HG03045 (cell line): ENCODE measurements around the gene DHRS4L2.
A peak's percentile ranks its signal among the peaks of the same experiment; 100 is the strongest.
"Not testable (repeated sequence)": the region's sequence is repeated elsewhere in the genome, so short reads cannot be mapped to it uniquely, and the experiment has no call there.

Source experiments
- ATAC-seq: cut with Tn5 transposase; IDR thresholded peaks from one replicate; pipeline ENCODE4 v1.9.1; 2021; ENCODE audit warnings: mild to moderate bottlenecking, moderate library complexity; ENCODE audit not compliant: unreplicated experiment

Gene DHRS4L2

DNA sequence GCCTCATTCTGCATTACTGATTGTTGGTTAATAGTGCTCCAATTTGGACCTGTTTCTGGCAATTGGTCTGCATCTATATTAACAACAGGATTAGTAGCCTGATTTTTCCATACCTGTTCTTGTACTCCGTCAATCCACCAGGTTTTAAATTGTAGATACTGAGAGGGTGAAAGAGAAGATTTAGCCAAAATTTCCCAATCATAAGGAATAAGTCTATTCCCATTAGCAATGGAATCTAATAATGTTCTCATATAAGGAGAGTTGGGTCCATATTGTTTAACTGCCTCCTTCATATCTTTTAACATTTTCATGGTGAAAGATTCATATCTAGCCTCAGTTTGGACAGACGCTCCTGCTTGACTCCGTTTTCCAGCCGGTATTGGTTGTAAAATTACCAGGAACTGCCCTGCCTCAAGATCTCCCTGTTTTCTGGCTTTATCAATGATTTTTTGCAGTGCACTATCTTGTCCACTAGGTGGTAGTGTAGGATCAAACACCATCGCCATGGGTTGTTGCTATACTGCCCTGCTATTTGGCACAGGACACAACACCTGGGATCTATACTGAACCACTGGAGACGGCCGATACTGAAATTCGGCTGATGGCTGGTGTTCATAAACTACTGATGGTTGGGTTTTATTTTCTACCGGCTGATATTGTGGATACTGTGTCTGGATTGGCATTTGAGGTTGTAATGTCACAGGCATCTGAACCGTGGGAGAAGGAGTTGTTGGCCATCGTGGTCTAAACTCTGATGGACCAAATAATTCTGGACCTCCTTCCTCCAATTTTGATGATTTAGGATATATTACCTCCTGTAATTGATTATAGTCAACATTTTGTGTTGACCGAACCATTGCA is 25.2 kb downstream of the DHRS4L2 start:
- ATAC-seq = no peak

DNA sequence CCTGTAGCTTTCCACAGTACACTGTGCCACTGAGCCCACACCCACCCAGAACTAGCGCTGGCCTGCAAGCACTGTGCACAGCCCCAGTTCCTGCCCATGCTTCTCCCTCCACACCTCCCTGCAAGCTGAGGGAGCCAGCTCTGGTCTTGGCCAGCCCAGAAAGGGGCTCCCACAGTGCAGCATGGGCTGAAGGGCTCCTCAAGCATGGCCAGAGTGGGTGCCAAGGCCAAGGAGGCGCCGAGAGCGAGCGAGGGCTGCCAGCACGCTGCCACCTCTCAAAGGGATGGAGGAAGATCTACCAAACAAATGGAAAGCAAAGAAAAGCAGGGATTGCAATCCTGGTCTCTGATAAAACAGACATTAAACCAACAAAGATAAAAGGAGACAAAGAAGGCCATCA is 27.0 kb downstream of the DHRS4L2 start:
- not testable (repeated sequence) for ATAC-seq

GRCh38 chr14:24018978-24019377 is 30.2 kb downstream of the DHRS4L2 start:
- not testable (repeated sequence) for ATAC-seq

DNA sequence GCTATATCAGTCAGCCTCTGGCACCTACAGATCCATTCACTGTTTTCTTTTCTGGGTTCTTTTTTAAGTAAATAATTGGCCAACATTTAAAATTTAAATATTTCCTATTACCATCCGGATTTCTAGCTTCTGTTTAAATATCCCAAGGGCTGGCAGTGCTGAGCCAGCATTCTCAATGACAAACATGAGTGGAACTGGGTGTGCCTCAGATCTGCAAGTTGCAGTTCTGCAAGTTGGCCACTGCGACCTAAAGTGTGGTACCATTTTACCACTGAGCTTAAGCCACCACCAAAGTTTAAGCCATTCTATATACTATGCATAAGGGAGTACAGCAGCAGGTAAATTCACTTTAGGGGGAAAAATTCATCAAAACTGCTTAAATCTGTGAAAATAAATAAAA is 31.2 kb downstream of the DHRS4L2 start:
- ATAC-seq = not testable (repeated sequence)

DNA sequence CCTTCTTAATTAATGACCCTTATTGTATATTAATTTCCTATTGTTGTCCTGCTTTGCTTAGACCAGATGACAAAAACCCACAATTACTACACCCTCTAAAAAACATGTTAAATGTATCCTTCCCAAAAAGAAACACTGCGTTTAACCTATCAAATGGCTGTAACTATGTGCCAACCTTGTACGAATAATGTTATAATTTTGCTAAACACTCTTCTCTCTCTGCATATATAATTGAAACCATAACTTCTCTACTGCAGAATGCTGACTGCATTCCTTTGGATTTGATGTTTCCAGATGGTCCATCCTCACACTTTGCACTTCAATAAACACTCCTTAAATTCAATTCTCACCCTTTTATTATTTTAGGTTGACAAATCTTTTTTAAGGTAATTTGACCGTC is 31.8 kb downstream of the DHRS4L2 start:
- not testable (repeated sequence) for ATAC-seq

GRCh38 chr14:24024939-24025418 is 36.2 kb downstream of the DHRS4L2 start:
- not testable (repeated sequence) for ATAC-seq

DNA sequence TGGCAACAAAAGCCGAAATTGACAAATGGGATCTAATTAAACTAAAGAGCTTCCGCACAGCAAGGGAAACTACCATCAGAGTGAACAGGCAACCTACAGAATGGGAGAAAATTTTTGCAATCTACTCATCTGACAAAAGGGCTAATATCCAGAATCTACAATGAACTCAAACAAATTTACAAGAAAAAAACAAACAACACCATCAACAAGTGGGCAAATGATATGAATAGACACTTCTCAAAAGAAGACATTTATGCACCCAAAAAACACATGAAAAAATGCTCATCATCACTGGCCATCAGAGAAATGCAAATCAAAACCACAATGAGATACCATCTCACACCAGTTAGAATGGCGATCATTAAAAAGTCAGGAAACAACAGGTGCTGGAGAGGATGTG is 41.0 kb downstream of the DHRS4L2 start:
- not testable (repeated sequence) for ATAC-seq

DNA sequence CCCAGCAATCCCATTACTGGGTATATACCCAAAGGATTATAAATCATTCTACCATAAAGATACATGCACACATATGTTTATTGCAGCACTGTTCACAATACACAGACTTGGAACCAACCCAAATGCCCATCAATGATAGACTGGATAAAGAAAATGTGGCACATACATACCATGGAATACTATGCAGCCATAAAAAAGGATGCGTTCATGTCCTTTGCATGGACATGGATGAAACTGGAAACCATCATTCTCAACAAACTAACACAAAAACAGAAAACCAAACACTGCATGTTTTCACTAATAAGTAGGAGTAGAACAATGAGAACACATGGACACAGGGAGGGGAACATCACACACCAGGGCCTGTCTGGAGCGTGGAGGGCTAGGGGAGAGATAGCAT is 42.6 kb downstream of the DHRS4L2 start:
- ATAC-seq = not testable (repeated sequence)

- ATAC-seq = no peak
Observed at GRCh38 chr14:24032727-24033418, 44.1 kb downstream of the DHRS4L2 start.

DNA sequence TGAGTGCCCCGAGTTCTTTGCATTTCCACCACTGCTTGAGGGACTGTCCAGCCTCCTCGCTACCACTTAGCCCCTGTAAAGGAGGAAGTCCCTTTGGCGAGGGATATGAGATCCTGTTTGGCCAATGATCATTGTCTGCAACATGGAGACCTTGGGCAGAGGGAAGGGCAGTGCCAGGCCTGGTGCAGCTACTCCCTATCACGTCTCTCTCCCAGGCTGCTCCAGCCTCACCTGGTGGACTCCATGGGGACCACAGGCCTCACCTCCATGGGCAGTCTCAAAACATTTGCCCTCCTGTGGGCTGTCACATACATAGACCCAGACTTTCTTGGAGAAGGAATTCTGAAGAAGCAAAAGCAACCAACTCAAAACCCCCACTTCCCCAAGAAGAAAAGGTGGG is 47.0 kb downstream of the DHRS4L2 start:
- not testable (repeated sequence) for ATAC-seq

DNA sequence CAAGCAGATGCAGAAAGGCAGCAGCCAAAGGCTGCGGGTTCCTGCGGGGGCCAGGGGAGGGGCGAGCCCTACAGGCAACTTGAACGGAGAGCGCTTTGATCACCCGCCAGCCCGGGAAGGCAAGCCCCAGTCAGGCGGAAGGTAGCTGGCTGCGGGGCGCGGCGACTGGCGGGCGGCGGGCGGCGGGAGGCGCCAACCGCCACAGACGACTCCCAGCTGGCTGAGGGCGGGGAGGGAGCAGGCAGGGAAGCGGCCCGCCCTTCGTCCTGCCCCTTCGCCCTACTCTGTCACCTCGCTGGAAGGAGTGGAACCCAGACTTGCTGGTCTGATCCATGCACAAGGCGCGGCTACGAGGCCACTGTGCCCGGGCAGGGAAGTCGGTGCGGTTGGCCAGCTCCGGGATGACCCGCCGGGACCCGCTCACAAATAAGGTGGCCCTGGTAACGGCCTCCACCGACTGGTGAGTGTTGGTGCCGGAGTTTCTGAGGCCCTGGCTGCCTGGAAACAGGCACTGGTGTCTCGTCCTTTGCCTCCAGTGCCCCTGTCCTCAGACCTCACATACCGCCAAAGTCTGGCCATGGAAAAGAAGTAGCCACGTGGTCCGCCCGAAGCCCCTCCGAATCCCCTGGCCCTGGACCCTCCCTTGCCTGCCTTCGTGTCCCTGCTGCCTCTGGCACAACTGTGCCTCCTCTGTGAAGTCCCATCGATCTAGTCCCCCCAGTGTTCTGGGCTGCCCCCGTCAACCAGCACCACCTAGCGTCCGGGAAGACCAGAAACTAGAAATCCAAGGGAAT is 47.6 kb downstream of the DHRS4L2 start:
- ATAC-seq = peak; percentile 62

- peak; percentile 14 for ATAC-seq
Observed at GRCh38 chr14:24036963-24037657, 48.4 kb downstream of the DHRS4L2 start.

DNA sequence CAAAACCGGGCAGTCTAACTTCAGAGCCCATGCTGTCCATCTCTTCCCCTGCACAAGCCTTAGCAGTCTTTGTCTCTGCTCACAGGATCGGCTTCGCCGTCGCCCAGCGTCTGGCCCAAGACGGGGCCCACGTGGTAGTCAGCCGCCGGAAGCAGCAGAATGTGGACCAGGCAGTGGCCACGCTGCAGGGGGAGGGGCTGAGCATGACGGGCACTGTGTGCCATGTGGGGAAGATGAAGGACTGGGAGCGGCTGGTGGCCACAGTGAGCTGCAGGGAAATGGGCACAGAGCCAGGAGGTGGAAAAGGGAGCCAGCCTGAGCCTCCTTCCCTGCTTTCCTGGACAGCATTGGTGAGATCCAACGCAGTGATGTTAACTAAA is 48.9 kb downstream of the DHRS4L2 start:
- no peak for ATAC-seq

DNA sequence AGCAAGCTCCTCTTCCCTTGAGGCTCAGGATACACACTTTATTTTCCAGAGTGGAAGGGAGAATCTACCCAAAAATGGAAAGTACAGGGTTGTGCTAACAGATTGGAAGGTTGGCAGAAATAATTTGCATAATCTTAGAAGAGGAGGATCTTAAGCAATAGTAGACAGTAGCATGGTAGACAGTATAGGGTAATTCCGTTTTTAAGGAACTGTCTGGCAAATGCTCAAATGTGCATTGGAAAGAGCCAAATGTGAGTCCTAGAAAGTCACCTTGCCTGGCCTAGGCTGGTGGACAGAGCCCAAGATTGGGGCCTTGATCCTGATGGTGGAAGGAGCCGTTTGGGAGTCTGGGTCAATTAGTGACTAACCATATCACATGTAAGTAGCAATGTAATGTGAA is 50.0 kb downstream of the DHRS4L2 start:
- ATAC-seq = no peak

DNA sequence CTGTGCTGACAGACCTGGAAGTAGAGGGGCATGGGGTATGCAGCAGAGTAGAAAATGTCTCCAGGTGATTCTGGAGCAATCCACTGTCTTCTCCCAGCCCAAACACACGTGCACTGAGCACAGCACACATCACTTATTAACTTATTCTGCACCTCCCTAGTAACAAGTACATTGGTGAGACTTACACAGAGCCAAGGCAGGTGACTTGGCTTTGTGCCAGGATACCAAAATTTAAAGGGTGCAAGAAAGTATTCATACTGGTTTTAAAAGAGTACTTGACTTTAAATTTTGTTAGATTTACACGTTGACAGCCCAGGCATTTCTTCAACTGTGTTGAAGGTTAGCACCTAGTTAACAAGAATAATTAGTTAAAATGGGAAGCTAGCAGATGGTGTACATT is 52.0 kb downstream of the DHRS4L2 start:
- no peak for ATAC-seq

DNA sequence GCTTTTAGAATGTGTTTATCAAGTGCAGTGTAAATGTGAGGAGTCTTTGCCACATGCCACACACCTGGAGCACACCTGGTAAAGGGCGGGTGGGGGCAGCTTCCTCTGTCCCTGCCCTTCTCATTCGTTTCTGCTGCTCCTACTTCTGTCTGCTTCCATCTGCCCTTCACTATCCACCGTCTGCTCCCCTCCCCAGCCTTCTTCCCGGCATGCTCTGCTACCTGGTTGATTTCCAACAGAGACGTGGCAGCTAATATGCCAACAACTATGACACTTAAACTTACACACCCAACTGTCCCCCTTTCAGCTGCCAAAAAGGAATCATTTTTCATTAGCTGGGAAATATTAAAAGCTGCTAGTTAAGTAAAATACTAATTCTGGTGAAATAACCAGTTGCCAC is 54.0 kb downstream of the DHRS4L2 start:
- no peak for ATAC-seq

- ATAC-seq = not testable (repeated sequence)
Observed at GRCh38 chr14:24049002-24049401, 60.3 kb downstream of the DHRS4L2 start.

DNA sequence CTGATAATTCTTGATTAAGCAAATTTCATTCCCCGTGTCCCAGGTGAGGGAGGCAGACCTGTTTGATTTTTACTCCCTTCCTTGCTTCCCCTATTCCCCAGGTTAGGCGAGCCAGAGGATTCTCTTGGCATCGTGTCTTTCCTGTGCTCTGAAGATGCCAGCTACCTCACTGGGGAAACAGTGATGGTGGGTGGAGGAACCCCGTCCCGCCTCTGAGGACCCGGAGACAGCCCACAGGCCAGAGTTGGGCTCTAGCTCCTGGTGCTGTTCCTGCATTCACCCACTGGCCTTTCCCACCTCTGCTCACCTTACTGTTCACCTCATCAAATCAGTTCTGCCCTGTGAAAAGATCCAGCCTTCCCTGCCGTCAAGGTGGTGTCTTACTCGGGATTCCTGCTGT is 62.0 kb downstream of the DHRS4L2 start:
- not testable (repeated sequence) for ATAC-seq

DNA sequence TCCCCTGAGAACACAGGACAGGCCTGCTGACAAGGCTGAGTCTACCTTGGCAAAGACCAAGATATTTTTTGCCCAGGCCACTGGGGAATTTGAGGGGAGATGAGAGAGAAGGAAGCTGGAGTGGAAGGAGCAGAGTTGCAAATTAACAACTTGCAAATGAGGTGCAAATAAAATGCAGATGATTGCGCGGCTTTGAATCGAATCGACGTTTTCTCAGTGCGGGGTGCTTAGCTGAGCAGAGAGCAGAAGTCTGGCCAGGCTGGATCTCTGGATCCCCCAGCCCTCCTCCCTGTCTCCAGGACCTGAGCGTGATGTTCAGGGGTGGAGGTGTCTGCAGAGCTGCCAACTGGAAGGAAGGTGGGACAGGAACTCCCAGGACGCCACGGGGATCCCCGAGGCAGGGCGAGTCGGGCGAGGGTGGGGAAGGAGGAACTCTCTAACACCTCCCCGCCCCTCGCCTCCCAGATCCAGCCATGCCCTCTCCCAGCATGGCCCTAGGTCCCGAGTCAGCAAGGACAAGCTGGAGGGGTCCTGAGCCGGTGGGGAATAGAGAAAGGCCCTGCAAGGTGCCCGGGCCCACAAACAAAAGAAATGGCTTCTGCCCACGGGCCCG is 62.6 kb downstream of the DHRS4L2 start:
- no peak for ATAC-seq
